HepG2 (cell line): ENCODE data around the gene TRIM69. TPM values are rescaled to one million over a fixed set of nuclear protein-coding genes. Genes with fewer than 3 reads are reported as not detected.

Experiments
- DMAP1 ChIP-seq: IDR thresholded peaks from 2 replicates; pipeline ENCODE4 v1.6.1; 2016
- DPF2 ChIP-seq: sonication (generic); formaldehyde crosslinking; IDR thresholded peaks from 2 replicates; pipeline ENCODE4 v1.4.0; 2020; ENCODE audit warnings: mild to moderate bottlenecking, low read depth, missing genetic modification reagents, borderline replicate concordance
- MAFG ChIP-seq: sonication (generic); formaldehyde crosslinking; IDR thresholded peaks from 2 replicates; pipeline ENCODE4 v1.5.1; 2020; ENCODE audit warnings: mild to moderate bottlenecking, missing genetic modification reagents
- NFYC ChIP-seq: IDR thresholded peaks from 2 replicates; pipeline ENCODE4 v1.6.1; 2016; ENCODE audit warnings: missing genetic modification reagents, missing compliant biosample characterization
- NKX3-1 ChIP-seq: sonication (generic); formaldehyde crosslinking; IDR thresholded peaks from 2 replicates; pipeline ENCODE4 v1.5.0; 2020; ENCODE audit warnings: missing genetic modification reagents
- RFXAP ChIP-seq: sonication (generic); formaldehyde crosslinking; IDR thresholded peaks from 2 replicates; pipeline ENCODE4 v1.4.0; 2020; ENCODE audit warnings: missing genetic modification reagents, borderline replicate concordance
- RNF219 ChIP-seq: sonication (generic); formaldehyde crosslinking; IDR thresholded peaks from 2 replicates; pipeline ENCODE4 v1.5.0; 2020; ENCODE audit warnings: mild to moderate bottlenecking, missing genetic modification reagents
- SALL1 ChIP-seq: sonication (generic); formaldehyde crosslinking; IDR thresholded peaks from 2 replicates; pipeline ENCODE4 v1.8.0; 2022; ENCODE audit warnings: mild to moderate bottlenecking, missing genetic modification reagents
- SIX4 ChIP-seq: sonication (generic); formaldehyde crosslinking; IDR thresholded peaks from 2 replicates; pipeline ENCODE4 v1.4.0; 2020; ENCODE audit warnings: missing genetic modification reagents
- STAT6 ChIP-seq: sonication (generic); formaldehyde crosslinking; IDR thresholded peaks from 2 replicates; pipeline ENCODE4 v1.4.0; 2020; ENCODE audit warnings: missing genetic modification reagents, mild to moderate bottlenecking, borderline replicate concordance
- TBL1XR1 ChIP-seq: fragments of 150-350 bp; IDR thresholded peaks from 2 replicates; pipeline ENCODE4 v1.6.1; 2014; ENCODE audit warnings: borderline replicate concordance, low read length; ENCODE audit not compliant: partially characterized antibody
- TBX3 ChIP-seq: fragments of 450-650 bp; IDR thresholded peaks from 2 replicates; pipeline ENCODE4 v1.6.1; 2017; ENCODE audit warnings: antibody characterized with exemption, mild to moderate bottlenecking, inconsistent platforms, borderline replicate concordance
- ZBTB20 ChIP-seq: sonication (generic); formaldehyde crosslinking; IDR thresholded peaks from 2 replicates; pipeline ENCODE4 v1.8.1; 2023; ENCODE audit warnings: missing genetic modification reagents, low read depth, mild to moderate bottlenecking, borderline replicate concordance
- ZBTB49 ChIP-seq: sonication (generic); formaldehyde crosslinking; IDR thresholded peaks from 2 replicates; pipeline ENCODE4 v1.4.0; 2020; ENCODE audit warnings: missing genetic modification reagents, borderline replicate concordance
- ZFP90 ChIP-seq: sonication (generic); formaldehyde crosslinking; IDR thresholded peaks from 2 replicates; pipeline ENCODE4 v1.8.0; 2022; ENCODE audit warnings: missing genetic modification reagents, mild to moderate bottlenecking, inconsistent platforms, borderline replicate concordance
- ZNF256 ChIP-seq: sonication (generic); formaldehyde crosslinking; conservative IDR thresholded peaks from 2 replicates; pipeline ENCODE4 v1.4.0; 2020; ENCODE audit warnings: missing genetic modification reagents
- ZNF292 ChIP-seq: sonication (generic); formaldehyde crosslinking; IDR thresholded peaks from 2 replicates; pipeline ENCODE4 v1.8.1; 2022; ENCODE audit warnings: mild to moderate bottlenecking, low read depth, missing genetic modification reagents, borderline replicate concordance
- ZNF33A ChIP-seq: sonication (generic); formaldehyde crosslinking; IDR thresholded peaks from 2 replicates; pipeline ENCODE4 v1.5.1; 2020; ENCODE audit warnings: missing genetic modification reagents, mild to moderate bottlenecking, moderate library complexity, borderline replicate concordance
- ZNF367 ChIP-seq: sonication (generic); formaldehyde crosslinking; IDR thresholded peaks from 2 replicates; pipeline ENCODE4 v1.4.0; 2020; ENCODE audit warnings: missing genetic modification reagents, borderline replicate concordance
- ZNF552 ChIP-seq: sonication (generic); formaldehyde crosslinking; IDR thresholded peaks from 2 replicates; pipeline ENCODE4 v1.9.0; 2022; ENCODE audit warnings: missing genetic modification reagents, mild to moderate bottlenecking, borderline replicate concordance
- ZNF580 ChIP-seq: IDR thresholded peaks from 2 replicates; pipeline ENCODE4 v1.6.1; 2016; ENCODE audit warnings: low read depth, borderline replicate concordance
- polyA plus RNA-seq, 8 experiments: library from polyadenylated mRNA; depleted of rRNA in 3 of 8; stranded (reverse) in 7 of 8; unstranded in 1 of 8; fragments of >200 nt; fragmentation: Illumina TruSeq in 4 of 8; extraction: Trizol in 4 of 8; gene quantifications; 2 replicates each; pipeline versions ENCODE4 v1.2.1 to v1.2.3, GENCODE V29; 2011 to 2016; ENCODE audit warnings: low read depth in 4 of 8, missing spikeins in 1 of 8, mixed read lengths in 1 of 8; ENCODE audit not compliant: insufficient read depth in 1 of 8
- total RNA-seq, 5 experiments: library from RNA; depleted of rRNA; stranded (reverse); fragments of >200 nt; fragmentation: Illumina TruSeq; extraction: Trizol; gene quantifications; 2 replicates each; pipeline ENCODE4 v1.2.3, GENCODE V29; 2016; ENCODE audit warnings: low read depth in 1 of 5

TRIM69 gene
- total and polyA plus RNA-seq, 2 of the 13 experiments (the other 11 are each of a cell fraction or from before 2014, with no cell fraction given) = 2.6 to 3.2 TPM

GRCh38 chr15:44711743-44712345 is 24.5 kb upstream of the TRIM69 start (continued):
- TF ChIP-seq RNF219 (CRISPR knock-in tag) = no peak; the same call in 1 of the 2 replicates
- no peak for TF ChIP-seq NFYC
- no peak for TF ChIP-seq ZBTB20 (CRISPR knock-in tag)
- TF ChIP-seq ZBTB49 (CRISPR knock-in tag) = 0 out of 2 replicates have a peak, but pooled peaks have one; percentile 6
- no peak for TF ChIP-seq DMAP1 (CRISPR knock-in tag)
- no peak for TF ChIP-seq NKX3-1
- no peak for TF ChIP-seq RFXAP (CRISPR knock-in tag)
- 0 out of 2 replicates have a peak, but pooled peaks have one; percentile 23 for TF ChIP-seq ZNF256 (CRISPR knock-in tag)
- TF ChIP-seq ZNF292 (CRISPR knock-in tag) = 0 out of 2 replicates have a peak, but pooled peaks have one; percentile 1
- no peak for TF ChIP-seq TBX3
- TF ChIP-seq ZNF552 (CRISPR knock-in tag) = no peak; the same call in 1 of the 2 replicates
- TF ChIP-seq TBL1XR1 = no peak
- no peak for TF ChIP-seq ZNF33A (CRISPR knock-in tag)
- peak; percentile 2; the same call in 1 of the 2 replicates for TF ChIP-seq SALL1 (CRISPR knock-in tag)
- no peak for TF ChIP-seq MAFG
- TF ChIP-seq STAT6 (CRISPR knock-in tag) = no peak
- no peak for TF ChIP-seq SIX4 (CRISPR knock-in tag)
- TF ChIP-seq ZNF367 (CRISPR knock-in tag) = no peak
- no peak for TF ChIP-seq ZFP90 (CRISPR knock-in tag)
- 0 out of 2 replicates have a peak, but pooled peaks have one; percentile 4 for TF ChIP-seq ZNF580
- no peak for TF ChIP-seq DPF2 (CRISPR knock-in tag)
